Central memory CD4-positive, alpha-beta T cell (primary cell): ENCODE results near the gene MYO15B.

Experiments used
- DNase-seq: peaks from one replicate; pipeline ENCODE4 v3.0.0; 2022

Gene MYO15B

GRCh38 chr17:75558666-75559530, 28.7 kb upstream of the MYO15B start:
- DNase-seq = no peak

DNA sequence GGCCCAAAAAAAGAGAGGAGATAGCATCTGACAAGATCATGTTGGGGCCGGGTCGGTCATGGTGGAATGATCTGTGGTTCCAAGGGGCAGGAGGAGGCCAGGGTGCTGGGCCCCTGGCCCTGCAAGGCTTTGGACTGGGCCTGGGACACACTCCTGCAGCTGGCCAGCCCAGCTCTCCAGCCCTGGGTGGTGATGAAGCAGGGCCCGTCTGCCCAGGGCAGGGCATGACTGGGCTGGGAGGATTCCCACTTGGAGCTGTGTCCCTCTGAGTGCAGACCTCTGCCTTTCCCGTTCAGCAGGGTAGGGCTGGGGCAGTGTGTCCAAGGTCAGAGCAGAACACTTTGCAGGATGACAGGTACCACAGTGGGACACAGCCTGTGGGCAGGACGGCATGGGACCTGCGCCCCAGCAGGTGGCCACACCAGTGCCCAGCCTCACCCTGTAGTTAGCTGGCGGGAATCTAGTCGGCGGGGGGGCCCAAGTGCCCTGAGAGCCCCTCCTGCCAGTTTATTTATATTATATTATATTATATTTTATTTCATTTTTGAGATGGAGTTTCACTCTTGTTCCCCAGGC, 27.6 kb upstream of the MYO15B start:
- no peak for DNase-seq

DNA sequence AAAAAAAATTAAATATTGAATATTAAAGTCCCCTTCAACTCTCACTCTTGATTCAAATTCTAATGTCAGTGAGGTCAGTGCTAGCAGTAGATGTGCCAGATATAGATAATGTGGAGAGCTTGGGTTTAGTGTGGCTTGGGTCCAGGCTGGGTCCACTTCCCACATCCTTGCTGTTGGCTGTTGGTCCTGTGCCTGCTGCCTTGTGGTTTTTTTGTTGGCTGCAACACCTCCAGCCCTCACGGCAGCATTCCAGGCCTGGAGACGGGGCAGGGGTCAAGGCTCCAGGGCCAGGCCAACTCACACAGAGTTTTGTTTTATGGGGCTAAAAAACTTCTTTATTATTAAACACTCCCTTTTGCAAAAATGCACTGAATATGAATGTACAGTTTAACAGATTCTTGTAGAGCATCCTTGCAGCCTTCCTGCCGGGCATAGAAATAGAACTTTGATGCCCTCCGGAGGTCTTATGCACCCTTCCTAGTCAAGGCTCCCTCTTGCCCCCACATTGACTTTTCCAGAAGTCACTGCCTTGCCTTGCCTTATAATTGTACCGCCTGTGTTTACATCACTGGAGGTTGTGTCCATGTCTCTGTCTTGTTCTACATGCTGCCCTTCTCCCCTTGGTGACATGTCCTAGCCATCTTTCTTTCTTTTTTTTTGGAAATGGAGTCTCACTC, 25.5 kb upstream of the MYO15B start:
- no peak for DNase-seq

DNA sequence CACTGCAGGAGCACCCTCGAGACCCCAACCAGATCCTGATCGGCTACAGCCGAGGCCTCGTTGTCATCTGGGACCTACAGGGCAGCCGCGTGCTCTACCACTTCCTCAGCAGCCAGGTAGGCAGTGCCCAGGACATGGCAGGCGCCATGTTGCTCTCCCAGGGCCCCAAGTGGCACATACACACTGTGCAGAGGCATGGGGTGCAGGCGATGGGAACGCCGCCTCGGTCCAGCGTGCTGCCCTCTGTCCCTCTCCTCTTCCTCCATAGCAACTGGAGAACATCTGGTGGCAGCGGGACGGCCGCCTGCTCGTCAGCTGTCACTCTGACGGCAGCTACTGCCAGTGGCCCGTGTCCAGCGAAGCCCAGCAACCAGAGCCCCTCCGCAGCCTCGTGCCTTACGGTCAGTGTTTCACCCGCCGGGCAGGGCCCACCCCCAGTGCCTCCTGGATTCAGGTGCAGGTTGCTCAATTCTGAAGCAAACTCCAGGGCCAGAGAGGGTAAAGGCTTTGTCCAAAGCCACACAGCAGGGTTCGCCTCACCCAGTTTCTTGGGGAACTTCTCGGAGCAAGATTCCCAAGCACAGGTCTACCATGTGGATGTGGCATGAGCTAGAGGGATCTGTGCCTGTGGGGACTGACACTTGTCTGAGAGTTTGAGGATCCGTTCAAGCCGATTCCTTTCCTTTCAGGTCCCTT, 24.4 kb upstream of the MYO15B start:
- DNase-seq = no peak

GRCh38 chr17:75564195-75564594, 23.4 kb upstream of the MYO15B start:
- no peak for DNase-seq

GRCh38 chr17:75565066-75565465, 22.5 kb upstream of the MYO15B start:
- no peak for DNase-seq

GRCh38 chr17:75565618-75566017, 22.0 kb upstream of the MYO15B start:
- DNase-seq = no peak

DNA sequence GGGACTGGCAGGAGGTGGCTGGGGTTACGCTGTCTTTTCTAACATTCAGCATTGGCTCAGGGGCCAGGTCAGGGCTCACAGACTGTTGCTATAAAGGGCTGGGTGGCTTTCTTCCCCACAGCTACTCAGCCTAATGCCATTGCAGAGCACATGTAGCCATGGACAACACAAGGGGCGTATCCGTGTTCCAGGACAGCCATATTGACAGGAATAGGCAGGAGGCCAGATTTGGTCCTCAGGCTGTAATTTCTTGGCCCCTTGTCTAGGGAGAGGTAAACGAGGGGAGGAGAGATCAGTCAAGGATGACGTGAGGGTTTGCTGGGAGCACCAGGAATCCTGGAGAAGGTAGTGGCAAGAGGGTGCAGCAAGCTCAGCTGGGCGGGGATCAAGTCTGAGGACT, 21.2 kb upstream of the MYO15B start:
- no peak for DNase-seq

- no peak for DNase-seq
These were observed 20.8 kb upstream of the MYO15B start for GRCh38 chr17:75566834-75567233.

DNA sequence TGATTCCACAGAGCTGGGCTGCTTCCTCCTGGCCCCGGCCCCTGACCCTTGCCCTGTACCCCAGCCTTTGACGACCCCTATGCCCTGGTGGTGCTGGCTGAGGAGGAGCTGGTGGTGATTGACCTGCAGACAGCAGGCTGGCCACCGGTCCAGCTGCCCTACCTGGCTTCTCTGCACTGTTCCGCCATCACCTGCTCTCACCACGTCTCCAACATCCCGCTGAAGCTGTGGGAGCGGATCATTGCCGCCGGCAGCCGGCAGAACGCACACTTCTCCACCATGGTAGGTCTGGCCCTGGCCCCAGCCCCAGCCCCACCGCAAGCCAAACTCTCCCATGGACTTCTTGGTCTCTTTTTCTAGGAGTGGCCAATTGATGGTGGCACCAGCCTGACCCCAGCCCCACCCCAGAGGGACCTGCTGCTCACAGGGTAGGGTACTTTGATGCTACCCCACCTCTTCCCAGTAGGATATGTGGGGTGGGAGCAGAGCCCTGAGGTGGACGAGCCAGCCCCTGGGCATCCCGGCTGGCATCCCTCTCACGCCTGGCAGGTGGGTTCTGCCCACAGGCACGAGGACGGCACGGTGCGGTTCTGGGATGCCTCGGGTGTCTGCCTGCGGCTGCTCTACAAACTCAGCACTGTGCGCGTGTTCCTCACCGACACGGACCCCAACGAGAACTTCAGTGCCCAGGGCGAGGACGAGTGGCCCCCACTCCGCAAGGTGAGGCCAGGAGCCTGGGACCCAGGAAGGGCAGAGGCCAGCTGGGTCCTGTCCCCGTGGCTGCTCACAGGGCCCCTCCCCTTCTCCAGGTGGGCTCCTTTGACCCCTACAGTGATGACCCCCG, 19.0 kb upstream of the MYO15B start:
- no peak for DNase-seq

GRCh38 chr17:75570034-75570676, 17.4 kb upstream of the MYO15B start:
- DNase-seq = no peak

- DNase-seq = no peak
These were observed 16.8 kb upstream of the MYO15B start for GRCh38 chr17:75570772-75571171.

DNA sequence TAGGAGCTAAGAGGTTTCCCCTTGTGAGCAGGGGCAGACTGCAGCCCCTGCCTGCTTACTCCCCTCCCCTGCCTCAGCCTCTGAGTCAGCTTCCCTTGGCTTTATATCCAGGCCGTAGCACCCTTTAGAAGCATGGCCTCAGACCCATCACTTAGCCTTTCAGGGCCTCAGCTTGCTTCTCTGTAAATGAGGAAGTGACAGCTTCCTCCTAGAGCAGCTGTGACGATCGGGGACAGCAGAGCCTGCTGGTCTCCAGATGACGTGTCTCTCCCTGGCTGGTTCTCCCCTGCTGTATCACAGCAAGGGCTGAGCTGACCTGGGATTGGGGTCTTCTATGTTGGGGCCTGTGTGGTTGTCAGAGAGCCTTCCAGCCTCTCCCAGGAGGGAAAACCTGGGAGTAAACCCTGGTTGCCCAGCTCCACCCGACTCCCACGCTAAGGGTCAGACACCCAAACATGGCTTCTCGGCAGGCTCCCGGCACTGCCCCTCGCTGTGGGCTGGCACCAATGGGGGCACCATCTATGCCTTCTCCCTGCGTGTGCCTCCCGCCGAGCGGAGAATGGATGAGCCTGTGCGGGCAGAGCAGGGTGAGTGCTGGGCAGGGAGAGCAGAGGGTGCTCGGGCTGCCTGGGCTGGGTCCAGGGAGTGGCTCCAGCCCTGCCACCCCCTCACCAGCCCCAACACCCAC, 16.3 kb upstream of the MYO15B start:
- no peak for DNase-seq

DNA sequence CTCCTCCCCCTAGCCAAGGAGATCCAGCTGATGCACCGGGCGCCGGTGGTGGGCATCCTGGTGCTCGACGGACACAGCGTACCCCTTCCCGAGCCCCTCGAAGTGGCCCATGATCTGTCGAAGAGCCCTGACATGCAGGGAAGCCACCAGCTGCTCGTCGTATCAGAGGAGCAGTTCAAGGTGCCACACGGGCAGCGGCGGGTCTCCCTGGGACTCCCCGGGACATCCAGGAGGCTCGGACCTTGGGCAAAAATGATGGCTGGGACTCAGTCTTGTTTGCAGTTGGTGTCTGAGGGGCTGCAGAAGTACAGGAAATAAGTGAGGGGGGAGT, 15.8 kb upstream of the MYO15B start:
- DNase-seq = no peak

- DNase-seq = no peak
These were observed 14.7 kb upstream of the MYO15B start for GRCh38 chr17:75572713-75573539.

DNA sequence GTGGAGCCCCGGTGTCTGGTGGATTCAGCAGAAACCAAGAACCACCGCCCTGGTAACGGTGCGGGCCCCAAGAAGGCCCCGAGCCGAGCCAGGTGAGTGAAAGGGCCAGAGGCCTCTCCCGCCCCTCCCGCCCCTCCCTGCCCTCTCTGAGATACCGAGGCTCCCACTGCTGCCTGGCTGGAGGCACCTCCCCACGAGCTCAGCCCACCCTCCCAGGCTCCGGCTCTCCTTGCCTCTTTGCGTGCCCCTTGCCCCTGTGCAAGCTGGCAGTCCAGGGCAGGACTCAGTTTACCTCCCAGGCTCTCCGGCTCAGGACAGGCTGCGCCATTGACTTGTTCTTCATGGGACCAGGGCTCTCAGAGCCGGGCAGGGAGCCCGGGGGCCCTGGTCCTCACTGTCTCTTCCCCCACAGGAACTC, 14.1 kb upstream of the MYO15B start:
- DNase-seq = no peak

- no peak for DNase-seq
These were observed 13.6 kb upstream of the MYO15B start for GRCh38 chr17:75573994-75574393.

DNA sequence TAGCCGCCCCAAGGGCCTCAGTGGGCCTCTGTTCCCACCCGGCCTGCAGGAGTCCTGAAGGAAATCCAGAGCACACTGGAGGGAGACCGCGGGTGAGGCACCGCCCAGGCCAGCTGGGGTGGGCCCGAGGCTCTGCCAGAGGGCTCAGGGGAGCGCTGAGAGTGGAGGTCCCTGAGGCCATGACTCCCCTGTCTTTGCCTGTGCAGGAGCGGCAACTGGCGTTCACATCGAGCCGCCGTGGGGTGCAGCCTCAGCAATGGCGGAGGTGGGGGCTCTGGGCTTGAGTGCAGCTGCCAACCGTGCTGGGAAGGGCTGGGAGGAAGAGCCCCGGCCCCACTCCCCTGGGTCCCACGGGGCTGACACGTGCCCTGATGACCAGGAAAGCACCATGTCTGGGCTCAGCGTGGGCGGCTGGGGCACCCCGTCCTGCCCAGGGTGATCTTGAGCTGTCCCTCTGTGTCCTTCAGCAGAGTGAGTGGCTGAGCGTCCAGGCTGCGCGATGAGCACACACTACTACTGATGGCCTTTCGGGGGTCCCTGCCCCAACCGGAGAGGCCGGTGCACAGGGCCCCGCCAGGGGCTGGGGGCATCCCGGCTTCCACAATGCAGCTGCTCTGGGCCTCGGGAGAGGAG, 13.1 kb upstream of the MYO15B start:
- DNase-seq = no peak

- no peak for DNase-seq
These were observed 12.4 kb upstream of the MYO15B start for GRCh38 chr17:75575197-75575596.

DNA sequence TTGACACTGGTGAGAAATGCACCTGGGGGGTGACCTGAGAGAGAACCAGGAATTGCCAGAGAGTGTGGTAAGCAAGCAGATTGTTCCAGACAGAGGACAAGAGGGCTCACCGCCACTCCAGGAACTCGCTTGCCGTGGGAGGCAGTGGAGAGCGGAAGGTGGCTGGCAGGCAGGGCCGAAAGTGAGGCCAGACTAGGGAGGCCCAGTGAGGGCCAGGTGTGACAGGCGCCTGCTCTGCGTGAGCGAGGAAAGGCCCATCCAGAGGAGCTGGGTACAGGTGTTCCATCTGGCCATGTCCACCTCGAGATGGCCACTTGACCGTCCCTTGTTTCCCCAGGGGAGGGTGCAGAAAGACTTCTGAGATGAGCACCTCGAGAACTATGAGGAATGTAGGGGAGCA, 11.9 kb upstream of the MYO15B start:
- no peak for DNase-seq
